Tibial nerve (tissue), 4 donors: ENCODE results near the gene HERC6.

Experiments used
- EP300 ChIP-seq, 2 donors: sonication (generic); formaldehyde crosslinking; IDR thresholded peaks; one replicate each; pipeline ENCODE4 v1.6.1; 2017; ENCODE audit warnings: antibody characterized with exemption in 2 of 2, mild to moderate bottlenecking in 1 of 2
- POLR2A ChIP-seq, 2 donors: fragments of 450-650 bp; IDR thresholded peaks; one replicate each; pipeline ENCODE4 v1.6.1; 2017; ENCODE audit warnings: antibody characterized with exemption in 2 of 2, mild to moderate bottlenecking in 2 of 2, moderate library complexity in 2 of 2
- TF ChIP-seq, protein P1 (sequence below), 5 experiments: fragments of 200-600 bp in 3 of 5; fragments of 450-650 bp in 2 of 5; sonication (generic) in 3 of 5; IDR thresholded peaks; one replicate each; pipeline ENCODE4 v1.5.1; 2016 to 2019; ENCODE audit warnings: antibody characterized with exemption in 5 of 5, mild to moderate bottlenecking in 3 of 5, moderate library complexity in 2 of 5

DNA sequence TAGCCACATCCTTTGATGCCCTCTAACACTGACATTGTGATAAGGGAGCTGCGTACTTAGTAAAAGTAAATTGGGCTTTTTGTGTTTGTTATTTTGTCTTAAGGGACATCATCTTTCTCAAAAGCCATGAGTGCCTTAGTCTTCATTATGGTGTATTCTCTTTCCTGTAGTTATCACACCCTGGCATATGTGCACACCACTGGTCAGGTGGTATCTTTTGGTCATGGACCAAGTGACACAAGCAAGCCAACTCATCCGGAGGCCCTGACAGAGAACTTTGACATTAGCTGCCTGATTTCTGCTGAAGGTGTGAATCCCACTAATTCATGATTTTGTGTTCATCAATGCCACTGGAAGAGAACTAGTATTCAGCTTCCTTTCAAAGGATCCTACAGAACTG lies 18.0 kb downstream of the HERC6 start:
- TF ChIP-seq, protein P1, sequence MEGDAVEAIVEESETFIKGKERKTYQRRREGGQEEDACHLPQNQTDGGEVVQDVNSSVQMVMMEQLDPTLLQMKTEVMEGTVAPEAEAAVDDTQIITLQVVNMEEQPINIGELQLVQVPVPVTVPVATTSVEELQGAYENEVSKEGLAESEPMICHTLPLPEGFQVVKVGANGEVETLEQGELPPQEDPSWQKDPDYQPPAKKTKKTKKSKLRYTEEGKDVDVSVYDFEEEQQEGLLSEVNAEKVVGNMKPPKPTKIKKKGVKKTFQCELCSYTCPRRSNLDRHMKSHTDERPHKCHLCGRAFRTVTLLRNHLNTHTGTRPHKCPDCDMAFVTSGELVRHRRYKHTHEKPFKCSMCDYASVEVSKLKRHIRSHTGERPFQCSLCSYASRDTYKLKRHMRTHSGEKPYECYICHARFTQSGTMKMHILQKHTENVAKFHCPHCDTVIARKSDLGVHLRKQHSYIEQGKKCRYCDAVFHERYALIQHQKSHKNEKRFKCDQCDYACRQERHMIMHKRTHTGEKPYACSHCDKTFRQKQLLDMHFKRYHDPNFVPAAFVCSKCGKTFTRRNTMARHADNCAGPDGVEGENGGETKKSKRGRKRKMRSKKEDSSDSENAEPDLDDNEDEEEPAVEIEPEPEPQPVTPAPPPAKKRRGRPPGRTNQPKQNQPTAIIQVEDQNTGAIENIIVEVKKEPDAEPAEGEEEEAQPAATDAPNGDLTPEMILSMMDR (IDR thresholded peaks at IDR 0.05): no peak
- TF ChIP-seq POLR2A (IDR thresholded peaks at IDR 0.05): no peak
- TF ChIP-seq EP300 (IDR thresholded peaks at IDR 0.05): no peak
